ENCODE measurements around the gene ABTB1.
A peak's percentile ranks its signal among the peaks of the same experiment; 100 is the strongest.
"Not testable (repeated sequence)": the region's sequence is repeated elsewhere in the genome, so short reads cannot be mapped to it uniquely, and the experiment has no call there.

Gene ABTB1

DNA sequence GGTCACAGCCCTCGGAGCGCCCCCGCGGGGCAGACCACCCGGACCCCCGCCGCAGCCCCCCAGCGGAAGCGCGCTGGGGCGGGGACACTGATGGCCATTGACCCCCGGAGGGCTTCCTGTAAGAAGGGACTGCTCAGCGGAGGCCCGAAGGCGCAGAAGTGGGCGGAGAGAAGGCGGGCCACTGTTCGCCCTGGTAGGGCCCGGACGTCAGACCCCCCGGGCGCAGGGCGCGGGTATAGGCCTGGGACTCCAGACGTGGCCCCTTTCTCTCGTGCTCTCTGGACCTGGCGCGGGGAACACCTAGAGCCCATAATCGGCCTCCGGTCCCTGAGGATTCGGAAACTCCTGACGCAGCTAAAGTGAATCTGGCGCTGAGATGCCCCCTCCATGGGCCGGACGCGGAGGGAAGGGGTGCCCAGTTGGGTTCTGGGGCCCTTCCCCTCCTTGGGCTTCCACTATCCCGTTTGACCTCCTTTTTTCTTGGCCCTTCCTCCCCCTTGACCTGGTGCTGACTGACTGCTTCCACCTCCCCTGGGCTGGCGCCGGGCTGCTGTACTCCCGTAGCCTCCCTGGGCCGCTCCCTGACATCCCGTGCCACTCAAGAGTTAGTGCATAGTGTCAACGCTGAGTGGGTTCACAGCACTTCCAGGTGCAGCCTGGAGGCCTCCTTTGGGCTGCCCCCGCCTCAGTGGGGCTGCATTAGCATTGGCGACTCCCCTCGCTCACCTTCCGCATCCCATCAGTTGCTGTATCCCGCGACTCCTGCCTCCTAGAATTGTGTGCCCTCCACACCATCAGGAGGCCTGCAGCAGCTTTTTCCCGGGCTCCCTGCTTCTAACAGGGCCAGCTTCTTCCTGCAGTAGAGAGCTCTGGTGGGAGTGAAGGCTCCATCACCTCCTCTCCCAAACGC is 694 bp downstream of the ABTB1 start:
- DNase-seq (ENCODE audit: low spot score) = no peak

GRCh38 chr3:127674101-127674721 is 1.5 kb downstream of the ABTB1 start:
- DNase-seq (ENCODE audit: low spot score) = peak; percentile 65

DNA sequence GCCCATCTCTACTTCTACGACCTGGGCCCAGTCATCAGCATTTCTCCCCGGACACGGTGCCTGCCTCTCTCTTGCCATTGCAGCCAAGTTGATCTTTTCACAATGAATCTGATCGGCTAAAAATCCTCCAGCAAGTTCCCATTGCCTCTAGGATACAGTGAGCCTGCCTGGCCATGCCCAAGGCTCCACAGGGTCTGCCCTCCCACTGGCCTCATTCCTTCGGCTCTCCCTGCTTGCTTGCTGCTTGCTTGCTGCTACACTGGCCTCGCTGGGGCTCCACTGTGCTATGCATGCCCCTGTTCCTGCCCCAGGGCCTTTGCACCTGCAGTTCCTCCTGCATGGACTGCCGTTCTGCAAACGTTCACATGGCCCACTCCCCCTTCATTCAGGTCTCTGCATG is 2.0 kb downstream of the ABTB1 start:
- no peak for DNase-seq (ENCODE audit: low spot score)

- no peak for DNase-seq (ENCODE audit: low spot score)
Observed at GRCh38 chr3:127675651-127676391, 3.1 kb downstream of the ABTB1 start.

DNA sequence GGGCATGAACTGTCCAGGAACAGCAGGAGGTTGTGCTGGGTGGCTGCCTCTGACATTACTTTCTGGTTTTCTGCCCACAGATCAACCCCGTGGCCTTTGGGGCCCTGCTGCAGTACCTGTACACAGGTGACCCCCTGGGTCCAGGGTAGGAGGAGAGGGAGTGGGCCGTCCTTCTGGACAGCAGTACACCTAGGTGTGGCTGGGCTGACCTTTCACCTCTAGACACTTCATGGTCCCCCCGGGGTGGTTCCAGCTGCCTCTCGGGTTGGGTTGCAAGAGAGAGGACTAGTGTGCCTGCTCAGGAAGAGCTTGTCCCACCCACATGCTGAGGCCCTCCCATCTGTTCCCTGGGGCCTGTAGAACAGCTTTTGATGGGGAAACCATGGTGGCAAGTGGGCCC is 3.7 kb downstream of the ABTB1 start:
- no peak for DNase-seq (ENCODE audit: low spot score)

- DNase-seq (ENCODE audit: low spot score) = no peak
Observed at GRCh38 chr3:127676921-127677351, 4.2 kb downstream of the ABTB1 start.

DNA sequence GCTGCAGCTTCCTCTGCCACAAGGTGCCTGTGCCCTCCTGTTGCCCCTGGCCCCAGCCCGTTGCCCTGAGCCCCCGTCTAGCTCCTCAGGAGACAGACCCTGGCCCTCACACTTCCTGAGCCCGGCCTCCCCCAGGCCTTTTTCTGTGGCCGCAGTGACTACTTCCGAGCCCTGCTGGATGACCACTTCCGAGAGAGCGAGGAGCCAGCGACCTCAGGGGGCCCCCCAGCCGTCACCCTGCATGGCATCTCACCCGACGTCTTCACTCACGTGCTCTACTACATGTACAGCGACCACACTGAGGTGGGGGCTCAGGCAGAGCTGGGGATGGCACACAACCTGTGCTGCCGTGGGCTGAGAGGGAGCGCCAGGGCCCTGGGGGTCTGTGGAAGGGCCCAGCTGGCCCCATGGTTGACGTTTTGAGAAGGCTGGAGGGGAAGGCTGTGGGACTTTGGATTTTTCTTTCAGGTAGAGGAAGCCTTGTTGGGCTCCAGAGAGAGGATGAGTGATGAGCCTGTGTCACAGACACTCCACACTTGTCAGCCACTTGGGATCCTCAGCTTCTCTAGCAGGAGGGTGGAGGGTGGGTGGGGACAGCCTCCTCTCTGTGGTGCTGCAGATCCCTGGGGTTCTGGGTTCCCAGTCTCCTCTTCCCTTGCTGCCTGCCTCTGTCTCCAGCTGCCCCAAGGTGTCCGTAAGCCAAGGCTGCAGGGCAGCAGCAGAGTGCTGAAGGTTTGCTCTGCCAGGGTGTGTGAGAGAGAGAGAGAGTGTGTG is 5.0 kb downstream of the ABTB1 start:
- no peak for DNase-seq (ENCODE audit: low spot score)

DNA sequence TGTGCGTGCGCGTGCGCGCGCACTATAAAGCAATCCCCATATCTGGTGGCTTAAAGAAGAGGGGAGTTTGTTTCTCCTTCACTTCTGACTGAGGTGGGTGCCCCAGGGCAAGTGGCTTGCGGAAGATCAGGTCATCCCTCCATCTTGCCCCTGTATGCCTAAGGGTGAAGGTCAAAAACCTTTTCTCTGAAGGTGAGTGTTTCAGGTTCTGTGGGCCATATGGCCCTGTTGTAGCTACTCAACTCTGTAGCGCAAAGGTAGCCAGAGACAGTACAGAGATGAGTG is 5.5 kb downstream of the ABTB1 start:
- no peak for DNase-seq (ENCODE audit: low spot score)

DNA sequence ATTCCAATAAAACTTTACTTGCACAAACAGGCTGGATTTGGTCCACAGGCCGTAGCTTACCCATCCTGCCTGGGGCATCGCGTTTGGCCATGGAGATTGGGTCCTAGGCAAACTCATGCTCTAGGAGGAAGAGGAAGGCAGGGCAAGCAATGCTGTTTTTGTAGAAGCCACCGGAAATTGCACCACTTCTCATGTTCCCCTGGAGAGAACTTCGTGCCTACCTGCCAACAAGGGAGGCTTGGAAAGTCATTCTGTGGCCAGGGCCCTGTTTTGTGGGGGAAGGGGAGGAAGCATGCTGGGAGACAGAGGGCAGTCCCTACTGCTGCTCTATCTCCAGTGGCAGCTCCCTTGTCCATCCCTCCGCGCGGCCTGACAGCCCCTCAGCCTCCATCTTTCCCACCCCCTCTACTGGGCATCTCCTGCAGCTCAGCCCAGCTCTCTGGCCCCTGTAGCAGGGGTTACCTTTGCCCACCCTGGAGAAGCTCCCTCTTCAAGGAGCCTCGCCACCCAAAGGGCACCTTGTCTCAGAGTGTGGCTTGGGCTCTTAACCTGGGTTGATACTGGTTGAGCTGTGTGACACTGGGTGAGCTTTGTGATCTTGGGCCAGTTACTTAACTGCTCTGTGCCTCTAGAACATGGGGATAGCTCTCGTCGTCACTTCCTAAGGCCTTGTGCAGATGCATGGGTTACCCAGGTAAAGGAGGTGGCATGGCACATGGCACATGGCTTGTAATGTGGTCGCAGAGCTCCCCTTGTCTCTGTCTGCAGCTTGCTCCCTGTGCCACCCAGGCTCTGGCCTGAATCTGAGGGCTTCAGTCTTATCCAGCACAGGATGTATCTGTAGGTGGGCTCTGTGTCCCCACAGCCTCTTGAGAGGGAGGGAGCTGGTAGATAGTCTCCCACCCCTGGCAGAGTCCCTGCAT is 6.1 kb downstream of the ABTB1 start:
- DNase-seq (ENCODE audit: low spot score) = no peak

GRCh38 chr3:127679534-127680145 is 6.9 kb downstream of the ABTB1 start:
- DNase-seq (ENCODE audit: low spot score) = no peak

GRCh38 chr3:127680146-127680661 is 7.5 kb downstream of the ABTB1 start:
- DNase-seq (ENCODE audit: low spot score) = no peak

GRCh38 chr3:127680798-127681221 is 8.1 kb downstream of the ABTB1 start:
- no peak for DNase-seq (ENCODE audit: low spot score)

DNA sequence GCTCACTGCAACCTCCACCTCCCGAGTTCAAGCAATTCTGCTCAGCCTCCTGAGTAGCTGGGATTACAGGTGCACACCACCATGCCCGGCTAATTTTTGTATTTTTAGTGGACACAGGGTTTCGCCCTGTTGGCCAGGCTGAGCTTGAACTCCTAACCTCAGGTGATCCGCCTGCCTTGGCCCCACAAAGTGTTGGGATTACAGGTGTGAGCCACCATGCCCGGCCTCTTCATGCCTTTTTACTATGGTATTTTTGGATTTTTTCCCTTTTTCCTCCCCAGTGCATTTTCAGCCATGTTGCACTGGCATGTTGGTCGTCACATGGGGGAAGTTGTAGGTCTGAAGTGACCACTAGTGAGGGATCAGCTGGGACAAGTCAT is 9.4 kb downstream of the ABTB1 start:
- not testable (repeated sequence) for DNase-seq (ENCODE audit: low spot score)

- no peak for DNase-seq (ENCODE audit: low spot score)
Observed at GRCh38 chr3:127682561-127682960, 9.8 kb downstream of the ABTB1 start.

DNA sequence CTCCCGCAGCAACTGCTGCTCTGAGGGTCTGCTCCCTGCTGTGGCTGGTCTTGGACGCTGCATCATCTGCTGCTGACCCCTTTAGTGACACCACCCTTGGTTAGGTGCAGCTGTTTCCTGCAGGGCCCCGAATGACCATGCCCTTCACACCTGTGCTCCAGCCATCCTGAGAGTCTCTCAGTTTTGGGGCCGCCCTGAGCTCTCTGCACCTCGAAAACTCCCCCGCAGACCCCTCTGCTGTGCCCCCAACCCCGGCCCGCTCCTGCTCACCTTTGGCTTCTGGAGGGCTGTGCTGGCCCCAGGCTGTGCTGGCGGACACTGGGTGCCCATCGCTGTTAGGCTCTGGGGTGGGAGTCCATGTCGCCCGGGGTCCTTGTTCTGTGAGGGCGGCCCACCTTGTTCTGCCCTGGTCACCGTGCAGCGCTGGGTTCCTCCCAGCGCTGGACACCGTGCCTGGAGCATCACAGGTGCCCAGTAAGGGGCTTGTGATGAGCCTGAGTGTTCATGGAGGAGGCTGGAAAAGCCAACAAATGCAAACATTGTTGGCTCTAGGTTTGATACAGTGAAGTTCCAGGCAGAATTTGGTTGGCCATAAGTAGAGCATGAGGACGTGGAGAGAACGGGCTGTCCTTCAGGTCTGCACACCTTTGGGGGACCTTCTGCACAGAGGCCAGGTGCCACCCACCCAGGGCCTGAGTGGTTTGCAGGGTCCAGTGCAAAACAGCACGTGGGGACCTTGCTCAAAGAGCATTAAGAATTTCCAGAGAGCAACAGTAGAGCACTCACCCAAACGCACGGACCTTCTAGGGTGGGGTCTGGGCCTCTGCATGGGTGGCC is 12.3 kb downstream of the ABTB1 start:
- DNase-seq (ENCODE audit: low spot score) = no peak

- no peak for DNase-seq (ENCODE audit: low spot score)
Observed at GRCh38 chr3:127685708-127686511, 13.2 kb downstream of the ABTB1 start.

GRCh38 chr3:127686512-127686894 is 13.8 kb downstream of the ABTB1 start:
- no peak for DNase-seq (ENCODE audit: low spot score)

DNA sequence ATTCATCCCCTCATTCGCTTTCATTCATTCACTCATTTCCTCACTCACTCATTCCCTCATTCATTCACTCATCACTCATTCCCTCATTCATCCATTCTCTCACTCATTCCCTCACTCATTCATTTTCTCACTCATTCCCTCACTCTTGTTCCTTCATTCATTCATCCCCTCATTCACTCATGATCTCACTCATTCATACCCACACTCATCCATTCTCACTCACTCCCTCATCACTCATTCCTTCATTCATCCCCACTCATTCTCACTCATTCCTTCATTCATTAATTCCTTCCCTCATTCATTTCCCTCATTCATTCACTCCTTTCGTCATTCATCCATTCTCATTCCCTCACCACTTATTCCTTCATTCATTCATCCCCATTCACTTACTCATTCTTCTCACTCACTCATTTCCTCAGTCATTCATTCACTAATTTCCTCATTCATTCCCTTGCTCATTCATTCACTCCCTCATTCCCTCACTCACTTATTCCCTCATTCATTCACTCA is 14.5 kb downstream of the ABTB1 start:
- DNase-seq (ENCODE audit: low spot score) = no peak
